Measurements from ENCODE around the gene NDE1. TPM values are rescaled to one million over a fixed set of nuclear protein-coding genes. Genes with fewer than 3 reads are reported as not detected.
A peak's percentile ranks its signal among the peaks of the same experiment; 100 is the strongest.

NDE1 gene
- total and polyA plus RNA-seq, 7 donors: 6.6 to 17.0 (median 10.3) TPM

- ATAC-seq (peak; percentile 92 to 97 (median 97)), DNase-seq (peak; percentile 91 to 95)
- no peaks in the 10 kb centered on the region for H3K27me3 ChIP-seq (ENCODE audit: insufficient read depth in 3 of 3, low read length in 2 of 3)
- 28 to 43% (median 31%) methylated on average over 20 of the region's 20 CpGs for WGBS, 3 donors
- H3K9me3 ChIP-seq: no peaks in the 10 kb centered on the region
- H3K36me3 ChIP-seq (ENCODE audit: insufficient read depth in 1 of 2, low read depth in 1 of 2): peaks cover 0 to 30% of the 10 kb centered on the region in 2 donors
- peaks cover 11% of the 10 kb centered on the region for H3K4me1 ChIP-seq
- H3K27ac ChIP-seq: peak overlapping the region; percentile 78
- H3K4me3 ChIP-seq: peak overlapping the region; percentile 31
- intact Hi-C loops (cut with DNase I): no loop called here
- no peak for TF ChIP-seq CTCF (IDR thresholded peaks at IDR 0.05)
Observed at GRCh38 chr16:15672514-15673167, 22.6 kb downstream of the NDE1 start.

DNA sequence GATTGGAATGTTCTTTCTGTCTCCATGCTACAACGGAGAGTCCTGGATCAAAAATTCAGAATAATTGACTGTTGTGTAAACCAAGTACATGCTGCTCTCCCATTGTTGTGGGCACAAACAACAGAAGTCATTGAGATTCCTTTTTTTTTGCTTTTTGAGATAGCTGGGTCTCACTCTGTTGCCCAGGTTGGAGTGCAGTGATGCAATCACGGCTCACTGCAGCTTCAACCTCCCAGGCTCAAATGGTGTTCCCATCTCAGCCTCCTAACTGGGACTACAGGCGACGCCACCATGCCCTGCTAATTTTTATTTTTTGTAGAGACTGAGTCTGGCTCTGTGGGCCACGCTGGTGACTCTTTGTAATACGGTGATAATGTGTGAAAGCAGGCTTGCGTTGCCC lies 24.5 kb downstream of the NDE1 start:
- Histone ChIP-seq H3K4me1 (peaks cover 11% of the 10 kb centered on the region), H3K36me3 (ENCODE audit: insufficient read depth in 1 of 2, low read depth in 1 of 2) (peaks cover 0 to 29% of the 10 kb centered on the region in 2 donors), H3K27me3 (ENCODE audit: insufficient read depth in 3 of 3, low read length in 2 of 3) (no peaks in the 10 kb centered on the region), H3K27ac (no peak overlapping the region), H3K9me3 (no peaks in the 10 kb centered on the region), H3K4me3 (no peak overlapping the region)
- ATAC-seq (no peak), DNase-seq (no peak)
- TF ChIP-seq CTCF (IDR thresholded peaks at IDR 0.05): no peak
- intact Hi-C loops (cut with DNase I): no loop called here
- 95 to 97% (median 96%) methylated on average over 7 of the region's 7 CpGs for WGBS, 3 donors

- no peak overlapping the region for H3K4me3 ChIP-seq
- ATAC-seq (no peak), DNase-seq (no peak)
- WGBS, 3 donors: 82 to 86% (median 84%) methylated on average over 10 of the region's 10 CpGs
- TF ChIP-seq CTCF (IDR thresholded peaks at IDR 0.05): no peak
- peaks cover 0 to 36% of the 10 kb centered on the region in 2 donors for H3K36me3 ChIP-seq (ENCODE audit: insufficient read depth in 1 of 2, low read depth in 1 of 2)
- H3K4me1 ChIP-seq: peaks cover 11% of the 10 kb centered on the region
- no peak overlapping the region for H3K27ac ChIP-seq
- H3K27me3 ChIP-seq (ENCODE audit: insufficient read depth in 3 of 3, low read length in 2 of 3): no peaks in the 10 kb centered on the region
- intact Hi-C loops (cut with DNase I): no loop called here
- H3K9me3 ChIP-seq: no peaks in the 10 kb centered on the region
Observed at GRCh38 chr16:15676506-15676905, 26.5 kb downstream of the NDE1 start.

DNA sequence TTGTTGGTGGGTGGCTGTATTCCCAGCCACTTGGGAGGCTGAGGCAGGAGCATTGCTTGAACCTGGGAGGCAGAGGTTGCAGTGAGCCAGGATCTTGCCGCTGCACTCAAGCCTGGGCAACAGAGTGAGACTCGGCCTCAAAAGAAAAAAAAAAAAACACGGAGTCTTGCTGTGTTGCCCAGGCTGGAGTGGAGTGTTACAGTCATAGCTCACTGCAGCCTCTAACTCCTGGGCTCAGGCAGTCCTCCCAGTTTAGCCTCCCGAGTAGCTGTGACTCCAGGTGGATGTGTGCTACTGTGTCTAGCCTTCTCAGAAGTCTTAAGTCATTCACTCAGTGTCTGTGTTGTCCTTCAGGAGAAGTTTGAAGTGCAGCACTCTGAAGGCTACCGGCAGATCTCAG lies 27.4 kb downstream of the NDE1 start:
- ATAC-seq: no peak
- Histone ChIP-seq H3K9me3 (no peaks in the 10 kb centered on the region), H3K27me3 (ENCODE audit: insufficient read depth in 3 of 3, low read length in 2 of 3) (no peaks in the 10 kb centered on the region), H3K4me1 (peaks cover 9% of the 10 kb centered on the region), H3K4me3 (no peak overlapping the region), H3K36me3 (ENCODE audit: insufficient read depth in 1 of 2, low read depth in 1 of 2) (peaks cover 0 to 36% of the 10 kb centered on the region in 2 donors), H3K27ac (no peak overlapping the region)
- TF ChIP-seq CTCF (IDR thresholded peaks at IDR 0.05): no peak
- no peak for DNase-seq
- WGBS, 3 donors: 96 to 100% (median 98%) methylated on average over 5 of the region's 5 CpGs
- intact Hi-C loops (cut with DNase I): no loop called here
